SK-N-SH treated with all-trans-retinoic acid at 6 μM for 48 hours (cell line): ENCODE measurements around the gene TMEM132D.

Source experiments
- ATAC-seq: fragments of 200-7000 bp; cut with Tn5 transposase; 3 replicates; pipeline ENCODE4 v1.9.1; 2020; ENCODE audit warnings: mild to moderate bottlenecking, moderate library complexity
- ARNTL ChIP-seq: fragments of 450-650 bp; formaldehyde crosslinking; IDR thresholded peaks from 2 replicates; pipeline ENCODE4 v1.5.0; 2020; ENCODE audit warnings: low read depth, mild to moderate bottlenecking, moderate library complexity, borderline replicate concordance
- BACH2 ChIP-seq: fragments of 250-450 bp; sonication (Bioruptor Pico); IDR thresholded peaks from 2 replicates; pipeline ENCODE4 v1.9.0; 2021; ENCODE audit warnings: mild to moderate bottlenecking, borderline replicate concordance
- CSDC2 ChIP-seq: fragments of 250-450 bp; sonication (Bioruptor Pico); IDR thresholded peaks from 2 replicates; pipeline ENCODE4 v1.5.0; 2020; ENCODE audit warnings: mild to moderate bottlenecking, moderate library complexity
- ESRRG ChIP-seq: fragments of 250-450 bp; sonication (Bioruptor Pico); IDR thresholded peaks from 2 replicates; pipeline ENCODE4 v1.6.1; 2021; ENCODE audit warnings: mild to moderate bottlenecking
- GLIS3 ChIP-seq: fragments of 250-450 bp; sonication (Bioruptor Pico); IDR thresholded peaks from 2 replicates; pipeline ENCODE4 v1.5.0; 2020; ENCODE audit warnings: mild to moderate bottlenecking, moderate library complexity
- ISL1 ChIP-seq: fragments of 250-450 bp; sonication (Bioruptor Pico); IDR thresholded peaks from 2 replicates; pipeline ENCODE4 v2.1.2; 2022; ENCODE audit warnings: mild to moderate bottlenecking, moderate library complexity
- OSR1 ChIP-seq: fragments of 250-450 bp; sonication (Bioruptor Pico); IDR thresholded peaks from 2 replicates; pipeline ENCODE4 v1.8.0; 2022; ENCODE audit warnings: moderate library complexity, mild to moderate bottlenecking, inconsistent platforms
- PPARA ChIP-seq: fragments of 250-450 bp; sonication (Bioruptor Pico); IDR thresholded peaks from 2 replicates; pipeline ENCODE4 v1.5.0; 2020; ENCODE audit warnings: mild to moderate bottlenecking, borderline replicate concordance
- RARB ChIP-seq: fragments of 250-450 bp; sonication (Bioruptor Pico); IDR thresholded peaks from 2 replicates; pipeline ENCODE4 v1.8.0; 2021; ENCODE audit warnings: mild to moderate bottlenecking, moderate library complexity
- TCF4 ChIP-seq: fragments of 250-450 bp; sonication (Bioruptor Pico); IDR thresholded peaks from 2 replicates; pipeline ENCODE4 v1.8.0; 2021; ENCODE audit warnings: mild to moderate bottlenecking, moderate library complexity, borderline replicate concordance
- TOX ChIP-seq: fragments of 250-450 bp; sonication (Bioruptor Pico); IDR thresholded peaks from 2 replicates; pipeline ENCODE4 v1.8.0; 2021; ENCODE audit warnings: mild to moderate bottlenecking, moderate library complexity, borderline replicate concordance
- ZC3H10 ChIP-seq: fragments of 250-450 bp; sonication (Bioruptor Pico); IDR thresholded peaks from 2 replicates; pipeline ENCODE4 v1.5.1; 2021; ENCODE audit warnings: mild to moderate bottlenecking, moderate library complexity
- ZFP3 ChIP-seq: fragments of 250-450 bp; sonication (Bioruptor Pico); IDR thresholded peaks from 2 replicates; pipeline ENCODE4 v1.5.0; 2020; ENCODE audit warnings: mild to moderate bottlenecking, moderate library complexity
- ZNF565 ChIP-seq: fragments of 450-650 bp; formaldehyde crosslinking; conservative IDR thresholded peaks from 2 replicates; pipeline ENCODE4 v1.5.0; 2020; ENCODE audit warnings: low read depth, mild to moderate bottlenecking, moderate library complexity
- ZNF70 ChIP-seq: fragments of 450-650 bp; formaldehyde crosslinking; IDR thresholded peaks from 2 replicates; pipeline ENCODE4 v1.5.0; 2020; ENCODE audit warnings: mild to moderate bottlenecking, moderate library complexity
- ZNF8 ChIP-seq: fragments of 450-650 bp; formaldehyde crosslinking; IDR thresholded peaks from 2 replicates; pipeline ENCODE4 v1.5.0; 2020; ENCODE audit warnings: mild to moderate bottlenecking, moderate library complexity
- TF ChIP-seq, protein P1 (sequence below): fragments of 250-450 bp; sonication (Bioruptor Pico); IDR thresholded peaks from 2 replicates; pipeline ENCODE4 v1.8.0; 2021; ENCODE audit warnings: low read depth, mild to moderate bottlenecking, moderate library complexity, borderline replicate concordance
- TF ChIP-seq, protein P2 (sequence below): fragments of 250-450 bp; sonication (Bioruptor Pico); IDR thresholded peaks from 2 replicates; pipeline ENCODE4 v1.5.0; 2020; ENCODE audit warnings: mild to moderate bottlenecking, moderate library complexity
- TF ChIP-seq, protein P3 (sequence below): fragments of 250-450 bp; sonication (Bioruptor Pico); IDR thresholded peaks from 2 replicates; pipeline ENCODE4 v1.8.0; 2020; ENCODE audit warnings: mild to moderate bottlenecking, moderate library complexity, borderline replicate concordance
- TF ChIP-seq, protein P4 (sequence below): fragments of 250-450 bp; sonication (Bioruptor Pico); IDR thresholded peaks from 2 replicates; pipeline ENCODE4 v1.5.1; 2021; ENCODE audit warnings: mild to moderate bottlenecking, moderate library complexity
- TF ChIP-seq, protein P5 (sequence below): fragments of 250-450 bp; sonication (Bioruptor Pico); IDR thresholded peaks from 2 replicates; pipeline ENCODE4 v1.5.1; 2020; ENCODE audit warnings: low read depth, mild to moderate bottlenecking, moderate library complexity

The TMEM132D gene

DNA sequence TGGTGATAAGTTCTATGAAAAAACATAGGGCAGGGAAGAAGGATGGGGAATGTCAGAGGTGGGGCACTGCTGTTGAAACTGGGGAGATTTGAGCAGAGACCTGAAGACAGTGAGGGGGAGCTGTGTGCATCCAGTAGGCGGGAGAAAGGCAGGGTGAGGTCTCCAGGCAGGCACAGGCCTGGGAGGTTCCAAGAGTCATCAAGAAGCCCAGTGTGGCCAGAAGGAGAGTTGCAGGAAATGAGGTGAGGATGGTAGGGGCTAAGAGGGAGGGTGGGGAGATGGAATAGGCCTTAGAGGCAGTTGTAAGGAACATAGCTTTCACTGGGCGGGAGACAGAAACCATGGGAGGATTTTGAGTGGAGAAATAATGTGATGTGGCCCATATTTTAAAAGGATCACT is 708.7 kb downstream of the TMEM132D start:
- no peak for ATAC-seq
- TF ChIP-seq, protein P1, sequence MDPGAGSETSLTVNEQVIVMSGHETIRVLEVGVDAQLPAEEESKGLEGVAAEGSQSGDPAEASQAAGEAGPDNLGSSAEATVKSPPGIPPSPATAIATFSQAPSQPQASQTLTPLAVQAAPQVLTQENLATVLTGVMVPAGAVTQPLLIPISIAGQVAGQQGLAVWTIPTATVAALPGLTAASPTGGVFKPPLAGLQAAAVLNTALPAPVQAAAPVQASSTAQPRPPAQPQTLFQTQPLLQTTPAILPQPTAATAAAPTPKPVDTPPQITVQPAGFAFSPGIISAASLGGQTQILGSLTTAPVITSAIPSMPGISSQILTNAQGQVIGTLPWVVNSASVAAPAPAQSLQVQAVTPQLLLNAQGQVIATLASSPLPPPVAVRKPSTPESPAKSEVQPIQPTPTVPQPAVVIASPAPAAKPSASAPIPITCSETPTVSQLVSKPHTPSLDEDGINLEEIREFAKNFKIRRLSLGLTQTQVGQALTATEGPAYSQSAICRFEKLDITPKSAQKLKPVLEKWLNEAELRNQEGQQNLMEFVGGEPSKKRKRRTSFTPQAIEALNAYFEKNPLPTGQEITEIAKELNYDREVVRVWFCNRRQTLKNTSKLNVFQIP (CRISPR knock-in tag), result no peak
- TF ChIP-seq ZC3H10 (CRISPR knock-in tag) (no peak), ZNF8 (CRISPR knock-in tag) (no peak), OSR1 (CRISPR knock-in tag) (no peak), PPARA (CRISPR knock-in tag) (no peak), ZFP3 (CRISPR knock-in tag) (no peak), GLIS3 (CRISPR knock-in tag) (no peak), ZNF565 (CRISPR knock-in tag) (no peak), TOX (CRISPR knock-in tag) (no peak), ESRRG (CRISPR knock-in tag) (no peak), ISL1 (CRISPR knock-in tag) (no peak), RARB (no peak), ZNF70 (CRISPR knock-in tag) (no peak), TCF4 (CRISPR knock-in tag) (no peak), BACH2 (CRISPR knock-in tag) (no peak)
- TF ChIP-seq, protein P2, sequence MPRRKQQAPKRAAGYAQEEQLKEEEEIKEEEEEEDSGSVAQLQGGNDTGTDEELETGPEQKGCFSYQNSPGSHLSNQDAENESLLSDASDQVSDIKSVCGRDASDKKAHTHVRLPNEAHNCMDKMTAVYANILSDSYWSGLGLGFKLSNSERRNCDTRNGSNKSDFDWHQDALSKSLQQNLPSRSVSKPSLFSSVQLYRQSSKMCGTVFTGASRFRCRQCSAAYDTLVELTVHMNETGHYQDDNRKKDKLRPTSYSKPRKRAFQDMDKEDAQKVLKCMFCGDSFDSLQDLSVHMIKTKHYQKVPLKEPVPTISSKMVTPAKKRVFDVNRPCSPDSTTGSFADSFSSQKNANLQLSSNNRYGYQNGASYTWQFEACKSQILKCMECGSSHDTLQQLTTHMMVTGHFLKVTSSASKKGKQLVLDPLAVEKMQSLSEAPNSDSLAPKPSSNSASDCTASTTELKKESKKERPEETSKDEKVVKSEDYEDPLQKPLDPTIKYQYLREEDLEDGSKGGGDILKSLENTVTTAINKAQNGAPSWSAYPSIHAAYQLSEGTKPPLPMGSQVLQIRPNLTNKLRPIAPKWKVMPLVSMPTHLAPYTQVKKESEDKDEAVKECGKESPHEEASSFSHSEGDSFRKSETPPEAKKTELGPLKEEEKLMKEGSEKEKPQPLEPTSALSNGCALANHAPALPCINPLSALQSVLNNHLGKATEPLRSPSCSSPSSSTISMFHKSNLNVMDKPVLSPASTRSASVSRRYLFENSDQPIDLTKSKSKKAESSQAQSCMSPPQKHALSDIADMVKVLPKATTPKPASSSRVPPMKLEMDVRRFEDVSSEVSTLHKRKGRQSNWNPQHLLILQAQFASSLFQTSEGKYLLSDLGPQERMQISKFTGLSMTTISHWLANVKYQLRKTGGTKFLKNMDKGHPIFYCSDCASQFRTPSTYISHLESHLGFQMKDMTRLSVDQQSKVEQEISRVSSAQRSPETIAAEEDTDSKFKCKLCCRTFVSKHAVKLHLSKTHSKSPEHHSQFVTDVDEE (CRISPR knock-in tag), result no peak
- TF ChIP-seq, protein P3, sequence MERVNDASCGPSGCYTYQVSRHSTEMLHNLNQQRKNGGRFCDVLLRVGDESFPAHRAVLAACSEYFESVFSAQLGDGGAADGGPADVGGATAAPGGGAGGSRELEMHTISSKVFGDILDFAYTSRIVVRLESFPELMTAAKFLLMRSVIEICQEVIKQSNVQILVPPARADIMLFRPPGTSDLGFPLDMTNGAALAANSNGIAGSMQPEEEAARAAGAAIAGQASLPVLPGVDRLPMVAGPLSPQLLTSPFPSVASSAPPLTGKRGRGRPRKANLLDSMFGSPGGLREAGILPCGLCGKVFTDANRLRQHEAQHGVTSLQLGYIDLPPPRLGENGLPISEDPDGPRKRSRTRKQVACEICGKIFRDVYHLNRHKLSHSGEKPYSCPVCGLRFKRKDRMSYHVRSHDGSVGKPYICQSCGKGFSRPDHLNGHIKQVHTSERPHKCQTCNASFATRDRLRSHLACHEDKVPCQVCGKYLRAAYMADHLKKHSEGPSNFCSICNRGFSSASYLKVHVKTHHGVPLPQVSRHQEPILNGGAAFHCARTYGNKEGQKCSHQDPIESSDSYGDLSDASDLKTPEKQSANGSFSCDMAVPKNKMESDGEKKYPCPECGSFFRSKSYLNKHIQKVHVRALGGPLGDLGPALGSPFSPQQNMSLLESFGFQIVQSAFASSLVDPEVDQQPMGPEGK (CRISPR knock-in tag), result no peak
- TF ChIP-seq, protein P4, sequence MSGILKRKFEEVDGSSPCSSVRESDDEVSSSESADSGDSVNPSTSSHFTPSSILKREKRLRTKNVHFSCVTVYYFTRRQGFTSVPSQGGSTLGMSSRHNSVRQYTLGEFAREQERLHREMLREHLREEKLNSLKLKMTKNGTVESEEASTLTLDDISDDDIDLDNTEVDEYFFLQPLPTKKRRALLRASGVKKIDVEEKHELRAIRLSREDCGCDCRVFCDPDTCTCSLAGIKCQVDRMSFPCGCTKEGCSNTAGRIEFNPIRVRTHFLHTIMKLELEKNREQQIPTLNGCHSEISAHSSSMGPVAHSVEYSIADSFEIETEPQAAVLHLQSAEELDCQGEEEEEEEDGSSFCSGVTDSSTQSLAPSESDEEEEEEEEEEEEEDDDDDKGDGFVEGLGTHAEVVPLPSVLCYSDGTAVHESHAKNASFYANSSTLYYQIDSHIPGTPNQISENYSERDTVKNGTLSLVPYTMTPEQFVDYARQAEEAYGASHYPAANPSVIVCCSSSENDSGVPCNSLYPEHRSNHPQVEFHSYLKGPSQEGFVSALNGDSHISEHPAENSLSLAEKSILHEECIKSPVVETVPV (CRISPR knock-in tag), result no peak
- TF ChIP-seq, protein P5, sequence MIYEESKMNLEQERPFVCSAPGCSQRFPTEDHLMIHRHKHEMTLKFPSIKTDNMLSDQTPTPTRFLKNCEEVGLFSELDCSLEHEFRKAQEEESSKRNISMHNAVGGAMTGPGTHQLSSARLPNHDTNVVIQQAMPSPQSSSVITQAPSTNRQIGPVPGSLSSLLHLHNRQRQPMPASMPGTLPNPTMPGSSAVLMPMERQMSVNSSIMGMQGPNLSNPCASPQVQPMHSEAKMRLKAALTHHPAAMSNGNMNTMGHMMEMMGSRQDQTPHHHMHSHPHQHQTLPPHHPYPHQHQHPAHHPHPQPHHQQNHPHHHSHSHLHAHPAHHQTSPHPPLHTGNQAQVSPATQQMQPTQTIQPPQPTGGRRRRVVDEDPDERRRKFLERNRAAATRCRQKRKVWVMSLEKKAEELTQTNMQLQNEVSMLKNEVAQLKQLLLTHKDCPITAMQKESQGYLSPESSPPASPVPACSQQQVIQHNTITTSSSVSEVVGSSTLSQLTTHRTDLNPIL, result no peak

DNA sequence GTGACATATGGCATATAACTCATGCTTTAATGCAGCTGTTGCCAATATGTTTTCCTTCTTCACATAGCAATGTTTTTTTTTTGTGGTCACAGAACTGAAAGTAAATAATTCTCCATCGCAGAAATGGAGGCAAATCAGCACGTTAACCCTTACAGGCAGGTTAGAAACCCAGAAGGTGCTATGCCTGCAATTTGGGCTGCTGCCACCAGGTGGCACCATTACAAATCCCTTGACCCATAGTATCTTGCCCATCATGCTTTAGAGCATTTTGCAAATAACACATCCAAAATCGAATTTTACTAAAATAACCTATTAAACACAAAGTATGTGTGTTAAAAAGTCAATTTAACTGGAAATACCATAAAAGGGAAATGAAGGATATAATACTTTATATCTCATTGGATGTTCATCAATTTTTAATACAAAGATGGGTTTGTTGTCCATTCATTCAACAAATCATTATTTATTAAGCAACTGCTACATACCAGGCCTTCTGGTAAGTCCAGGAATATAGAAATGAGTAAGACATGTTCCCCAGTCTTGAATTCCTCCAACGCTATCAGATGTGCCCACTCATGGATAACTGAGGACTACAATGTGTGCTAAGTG is 710.5 kb downstream of the TMEM132D start:
- no peak for ATAC-seq
- no peak for TF ChIP-seq ESRRG (CRISPR knock-in tag)
- TF ChIP-seq ZC3H10 (CRISPR knock-in tag), result no peak
- TF ChIP-seq ZNF565 (CRISPR knock-in tag), result no peak
- TF ChIP-seq CSDC2 (CRISPR knock-in tag), result no peak
- TF ChIP-seq PPARA (CRISPR knock-in tag), result no peak
- no peak for TF ChIP-seq TOX (CRISPR knock-in tag)
- TF ChIP-seq, protein P2 (CRISPR knock-in tag), result no peak
- no peak for TF ChIP-seq ZNF70 (CRISPR knock-in tag)
- TF ChIP-seq ARNTL (CRISPR knock-in tag), result no peak
- TF ChIP-seq, protein P5, result no peak
- TF ChIP-seq, protein P4 (CRISPR knock-in tag), result no peak
- no peak for TF ChIP-seq ZNF8 (CRISPR knock-in tag)
- TF ChIP-seq ZFP3 (CRISPR knock-in tag), result no peak
